Measurements from ENCODE around the gene ZNF700.

GRCh38 chr19:11995174-11995573 lies 70.3 kb downstream of the ZNF700 start:
- no peak for TF ChIP-seq CTCF (IDR thresholded peaks at IDR 0.05; ENCODE audit: poor library complexity, severe bottlenecking)
- no peak for TF ChIP-seq RAD21 (conservative IDR thresholded peaks at IDR 0.05)
- TF ChIP-seq POLR2AphosphoS5 (IDR thresholded peaks at IDR 0.05), result no peak
- no peak for TF ChIP-seq TAF1 (IDR thresholded peaks at IDR 0.05; ENCODE audit: low read depth)
- no peak for TF ChIP-seq EZH2 (IDR thresholded peaks at IDR 0.05; ENCODE audit: borderline replicate concordance, insufficient read depth, low read length, poor library complexity, severe bottlenecking)
- no peak for TF ChIP-seq EP300 (conservative IDR thresholded peaks at IDR 0.05; ENCODE audit: poor library complexity, severe bottlenecking)
- no peak for TF ChIP-seq SMC3 (conservative IDR thresholded peaks at IDR 0.05; ENCODE audit: poor library complexity)

Data from neural cell (in vitro differentiated cells).